Activated gamma-delta T cell (primary cell): ENCODE measurements around the gene CDK1.
"Not testable (repeated sequence)": the region's sequence is repeated elsewhere in the genome, so short reads cannot be mapped to it uniquely, and the experiment has no call there.

Experiments
- DNase-seq: peaks from one replicate; lab custom pipeline; 2025; lab: John Stamatoyannopoulos, UW

CDK1 gene

DNA sequence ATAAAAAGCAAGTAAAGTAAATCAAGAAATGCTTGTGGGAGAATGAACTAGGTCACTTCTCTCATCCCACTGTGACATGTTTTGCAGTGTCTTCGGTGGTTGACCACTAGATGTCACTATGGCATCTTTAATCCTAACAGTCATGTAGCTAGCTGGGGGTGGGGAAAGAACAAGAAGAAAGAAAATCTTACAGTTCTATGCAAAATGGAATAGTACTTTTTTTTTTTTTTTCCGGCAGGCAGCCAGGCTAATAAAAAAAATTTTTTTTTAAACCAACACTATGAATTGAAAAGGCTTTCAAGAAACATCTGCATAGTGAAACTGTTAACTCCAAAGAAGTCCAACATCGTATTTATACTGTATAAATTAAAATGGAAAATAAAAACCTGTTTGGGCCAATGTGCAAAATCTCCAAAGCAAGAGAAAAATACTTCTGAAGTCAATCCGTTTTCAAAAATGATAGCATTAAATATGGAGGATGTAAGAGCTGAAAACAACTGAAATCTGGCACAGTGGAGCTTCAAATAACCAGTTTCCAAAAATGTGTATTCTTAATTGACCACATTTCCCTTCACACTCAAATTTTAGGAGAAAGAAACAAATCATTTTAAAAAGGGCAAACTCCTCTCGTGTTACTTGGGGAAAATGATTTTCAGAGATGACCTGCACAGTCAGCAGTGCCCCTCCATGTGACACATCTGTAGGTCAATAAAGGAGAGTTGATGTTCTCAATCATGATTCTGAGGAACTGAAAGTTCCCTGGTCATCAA lies 38.5 kb downstream of the CDK1 start:
- DNase-seq: no peak

DNA sequence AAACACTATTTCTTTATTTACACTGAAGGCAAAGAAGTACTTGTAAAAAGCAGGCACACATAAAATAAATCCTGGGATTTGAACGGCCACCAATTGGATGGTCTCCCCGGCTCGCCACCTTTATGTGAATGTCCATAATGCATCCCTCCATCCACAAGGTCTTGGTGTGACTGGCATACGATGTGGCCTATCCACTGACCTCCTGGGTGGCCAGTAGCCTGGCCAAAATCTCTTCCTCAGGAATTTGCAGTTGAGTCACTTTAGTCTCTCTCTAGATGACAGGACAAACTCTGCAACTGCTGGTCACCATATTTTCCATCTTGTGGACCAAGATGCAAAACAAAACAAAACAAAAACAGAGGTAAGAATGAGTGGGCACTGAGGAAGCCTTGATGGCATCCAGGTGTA lies 39.1 kb downstream of the CDK1 start:
- no peak for DNase-seq

DNA sequence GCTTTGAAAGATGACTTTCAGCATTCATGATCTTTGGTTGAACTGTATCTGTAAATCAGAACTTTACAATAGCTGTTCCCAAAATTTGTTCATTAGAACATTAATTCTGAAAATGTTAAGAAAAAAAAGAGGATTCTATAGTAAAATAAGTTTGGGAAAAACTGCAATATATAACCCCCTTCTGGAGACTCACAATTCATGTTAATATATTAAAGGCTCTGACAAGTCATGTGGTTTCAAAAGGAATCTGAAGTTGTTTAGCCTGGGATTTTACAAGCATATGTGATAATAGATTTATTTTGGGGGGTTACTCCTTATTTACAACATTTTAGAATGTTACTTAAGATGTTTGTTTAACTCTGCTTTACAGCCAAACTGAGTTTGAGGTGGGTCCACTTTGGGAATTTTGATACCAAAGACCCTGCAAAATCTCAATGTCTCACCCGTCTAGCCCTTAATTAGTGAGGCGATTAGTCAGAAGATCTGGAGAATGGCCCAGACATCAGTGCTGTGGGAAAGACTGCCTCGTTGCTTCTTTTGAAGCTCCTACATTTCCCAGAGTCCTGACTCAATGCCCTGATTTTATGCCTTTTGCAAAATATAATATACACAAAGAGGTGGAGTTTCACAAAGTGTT lies 40.0 kb downstream of the CDK1 start:
- DNase-seq: no peak

DNA sequence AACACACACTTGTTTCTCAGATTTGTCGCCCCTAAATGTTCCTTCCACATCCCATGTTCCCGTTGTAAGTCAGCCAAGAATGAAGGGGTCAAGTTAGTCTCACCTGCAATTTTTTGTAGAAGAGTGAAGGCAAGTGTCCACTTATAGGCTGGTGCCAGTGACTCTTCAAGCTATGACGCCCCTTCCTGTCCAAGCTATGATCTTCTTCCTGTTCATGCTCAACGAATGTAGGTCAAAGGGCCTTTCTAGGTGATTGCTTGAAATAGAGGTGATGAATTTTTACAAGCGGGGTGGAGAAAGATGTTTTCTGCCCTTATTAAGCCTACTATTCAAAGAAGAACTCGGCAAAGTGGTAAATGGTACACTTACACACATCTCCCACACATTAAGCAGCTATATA lies 41.0 kb downstream of the CDK1 start:
- DNase-seq: no peak

DNA sequence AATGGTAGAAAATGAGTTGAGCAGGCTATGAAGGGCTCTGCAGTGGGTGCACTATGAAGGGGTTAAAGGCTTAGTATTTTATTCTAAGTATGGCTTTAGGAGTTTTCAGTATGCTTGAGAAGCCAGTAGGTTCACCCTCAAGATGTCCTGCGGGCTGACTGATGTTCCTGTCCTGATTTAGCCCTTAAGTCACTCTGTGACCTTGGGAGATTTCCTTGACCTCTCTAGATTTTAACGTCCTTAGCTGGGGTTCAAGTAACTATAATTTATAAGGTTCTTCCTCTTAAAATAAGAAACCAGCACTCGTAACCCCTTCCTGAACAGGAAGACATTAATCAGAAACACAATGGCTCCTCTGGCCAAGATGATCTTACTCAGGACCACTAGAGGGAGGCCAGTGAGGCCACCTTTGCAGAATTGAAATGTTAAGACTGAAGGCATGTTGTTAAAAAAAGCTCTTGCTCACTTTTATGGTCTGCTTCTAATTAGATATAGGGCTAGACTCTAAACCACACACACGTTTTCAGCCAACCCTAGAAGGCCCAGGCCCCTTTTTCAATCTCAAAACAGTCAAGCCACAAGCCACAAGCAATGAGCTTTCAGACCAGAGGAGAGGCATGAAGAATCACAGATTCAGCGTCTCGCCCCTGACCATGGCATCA lies 41.9 kb downstream of the CDK1 start:
- no peak for DNase-seq

DNA sequence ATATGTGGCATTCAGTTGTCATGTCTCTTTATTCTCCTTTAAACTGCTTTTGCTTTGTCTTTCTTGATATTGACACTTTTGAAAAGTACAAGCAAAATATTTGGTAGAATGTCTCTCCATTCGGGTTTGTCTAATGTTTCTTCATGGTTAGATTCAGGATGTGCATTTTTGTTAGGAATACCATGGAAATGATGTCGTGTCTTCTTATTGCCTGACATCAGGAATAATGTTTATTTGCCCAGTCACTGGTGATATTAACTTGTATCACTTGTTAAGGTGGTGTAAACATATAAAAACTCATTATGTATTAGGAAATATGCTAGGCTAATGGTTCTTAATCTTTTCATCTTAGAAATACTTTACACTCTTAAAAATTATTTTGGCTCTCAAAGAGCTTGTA lies 43.4 kb downstream of the CDK1 start:
- no peak for DNase-seq

DNA sequence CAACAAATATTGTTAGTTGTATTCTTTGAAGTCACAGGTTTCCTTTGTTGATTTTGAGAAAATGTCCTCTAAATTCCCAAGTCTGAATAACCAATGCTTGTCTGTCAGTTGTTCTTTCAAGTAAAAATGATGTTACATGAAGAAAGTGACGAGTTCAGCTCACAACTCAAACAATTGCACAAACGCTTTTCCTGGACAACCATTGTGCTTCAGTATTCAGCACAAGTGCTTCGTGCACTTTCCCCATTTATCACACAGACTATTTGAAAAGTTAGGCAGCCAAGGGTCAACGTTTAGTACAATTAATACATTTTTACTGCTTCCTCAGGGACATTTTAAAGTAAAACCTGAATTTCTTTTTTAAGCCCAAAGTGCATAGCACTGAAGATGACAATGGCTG lies 44.5 kb downstream of the CDK1 start:
- no peak for DNase-seq

DNA sequence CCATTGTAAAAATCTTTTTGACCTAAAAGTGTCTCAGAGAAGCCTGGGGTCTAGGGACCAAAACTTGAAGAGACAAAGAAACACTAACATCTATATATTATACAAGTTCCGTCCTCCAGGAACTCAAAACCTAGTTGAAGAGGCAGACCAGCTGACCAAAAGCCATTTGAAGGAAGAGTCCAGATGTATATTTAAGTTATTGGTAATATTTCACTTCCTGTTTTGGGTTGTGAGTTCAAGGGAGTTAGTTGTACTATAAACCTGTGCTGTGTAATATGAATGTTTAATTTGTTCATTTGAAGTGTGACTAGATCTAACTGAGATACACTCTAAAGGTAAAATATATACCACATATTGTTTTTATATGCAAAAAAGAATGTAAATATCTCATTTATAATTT lies 45.0 kb downstream of the CDK1 start:
- no peak for DNase-seq

DNA sequence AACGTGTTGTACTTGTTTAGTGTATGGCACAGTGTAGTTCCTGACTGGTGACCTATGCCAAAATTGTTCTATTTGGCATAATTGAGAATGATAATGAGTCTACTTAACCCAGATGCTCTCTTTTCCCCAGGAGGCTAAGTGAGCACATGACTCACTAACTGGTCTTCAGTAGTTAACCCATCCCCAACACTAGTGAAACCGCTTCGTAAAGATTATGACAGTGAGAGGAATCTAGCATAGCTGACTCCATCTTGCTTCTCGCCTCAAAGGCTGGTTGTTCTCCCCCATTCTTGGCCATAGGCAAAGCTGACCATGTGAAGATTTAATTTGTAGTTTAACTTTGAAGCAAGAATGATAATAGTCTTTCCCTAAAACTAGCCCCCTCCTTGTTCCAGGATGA lies 47.2 kb downstream of the CDK1 start:
- DNase-seq: no peak

DNA sequence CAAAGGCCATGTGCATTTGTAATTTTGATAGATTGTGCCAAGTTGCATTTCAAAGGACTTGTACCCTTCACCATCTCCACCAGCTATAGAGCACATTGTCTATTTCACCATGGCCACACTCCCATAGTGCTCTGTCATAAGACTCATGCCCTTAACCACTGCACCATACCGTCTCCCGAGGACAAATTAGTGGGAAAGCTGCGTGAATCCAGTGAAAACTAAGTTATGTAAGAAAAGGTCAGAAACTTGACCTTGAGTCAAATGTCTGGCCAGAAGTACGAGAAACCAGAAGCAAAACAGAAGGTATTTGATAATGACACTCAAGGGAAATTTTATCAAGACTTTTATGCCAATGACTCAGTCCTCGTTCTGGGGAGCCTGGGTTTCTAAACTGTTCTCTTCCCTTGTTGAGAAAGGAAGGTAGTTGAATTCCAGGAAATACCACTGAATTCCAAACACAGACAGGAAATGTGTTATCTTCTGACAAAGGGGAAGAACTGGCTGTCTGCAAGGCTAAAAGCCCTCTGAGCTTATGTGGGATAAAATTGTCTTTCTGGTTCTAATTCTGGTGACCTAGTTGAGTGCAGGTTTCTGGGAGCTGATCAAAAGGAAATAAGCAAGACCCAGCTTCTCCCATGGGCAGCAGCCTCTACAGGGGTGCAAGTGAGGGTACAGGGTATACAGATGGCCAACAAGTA lies 49.7 kb downstream of the CDK1 start:
- no peak for DNase-seq

DNA sequence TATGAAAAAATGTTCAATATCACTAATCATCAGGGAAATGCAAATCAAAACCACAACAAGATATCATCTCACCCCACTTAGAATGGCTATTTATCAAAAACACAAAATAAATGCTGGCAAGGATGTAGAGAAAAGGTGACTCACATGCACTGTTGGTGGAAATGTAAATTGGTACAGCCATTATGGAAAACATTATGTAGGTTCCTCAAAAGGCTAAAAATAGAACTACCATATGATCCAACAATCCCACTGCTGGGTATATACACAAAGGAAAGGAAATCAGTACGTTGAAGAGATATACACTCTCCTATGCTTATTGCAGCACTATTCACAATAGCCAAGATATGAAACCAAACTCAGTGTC lies 50.2 kb downstream of the CDK1 start:
- no peak for DNase-seq

DNA sequence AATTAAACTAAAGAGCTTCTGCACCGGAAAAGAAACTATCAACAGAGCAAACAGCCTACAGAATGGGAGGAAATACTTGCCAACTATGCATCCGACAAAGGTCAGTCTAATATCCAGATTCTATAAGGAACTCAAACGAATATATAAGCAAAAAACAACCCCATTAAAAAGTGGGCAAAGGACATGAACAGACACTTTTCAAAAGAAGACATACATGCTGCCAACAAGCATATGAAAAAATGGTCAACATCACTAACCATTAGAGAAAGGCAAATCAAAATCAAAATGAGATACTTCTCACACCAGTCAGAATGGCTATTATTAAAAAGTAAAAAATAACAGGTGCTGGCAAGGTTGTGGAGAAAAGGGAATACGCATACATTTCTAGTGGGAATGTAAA lies 53.9 kb downstream of the CDK1 start:
- DNase-seq: not testable (repeated sequence)

DNA sequence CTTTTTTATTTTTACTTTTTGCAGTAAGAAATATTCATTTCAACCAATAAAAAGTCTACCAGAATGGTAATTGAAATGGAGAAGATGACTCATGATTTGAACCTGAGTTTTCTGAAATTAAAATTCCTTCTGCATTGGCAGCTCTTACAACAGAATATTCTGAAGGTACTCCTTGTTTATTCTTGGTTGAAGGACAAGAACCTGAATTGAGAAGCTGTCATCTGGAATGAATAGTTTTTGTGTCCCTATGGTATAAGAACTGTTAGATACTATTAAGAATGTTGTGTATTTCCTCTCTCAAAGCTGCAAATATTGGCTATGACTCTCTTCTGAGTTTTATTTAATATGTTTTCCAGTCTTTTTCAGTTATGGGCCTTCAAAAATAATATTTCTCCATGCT lies 56.1 kb downstream of the CDK1 start:
- no peak for DNase-seq

DNA sequence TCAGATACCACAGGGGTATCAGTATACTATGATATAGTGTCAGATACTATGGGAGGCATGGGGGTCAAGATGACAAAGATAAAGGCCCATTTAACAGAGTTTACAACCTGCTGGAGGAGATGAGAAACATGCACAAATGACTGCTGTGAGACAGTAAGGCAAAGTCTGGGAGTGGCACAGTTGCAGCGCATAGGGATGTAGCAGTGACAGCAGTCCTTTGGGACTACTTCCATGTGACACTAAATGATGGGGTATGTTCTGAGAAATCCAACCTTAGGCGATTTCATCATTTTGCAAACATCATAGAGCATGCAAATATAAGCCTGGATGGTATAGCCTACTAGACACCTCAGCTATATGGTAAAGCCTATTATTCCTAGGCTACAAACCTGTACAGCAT lies 56.8 kb downstream of the CDK1 start:
- DNase-seq: no peak

DNA sequence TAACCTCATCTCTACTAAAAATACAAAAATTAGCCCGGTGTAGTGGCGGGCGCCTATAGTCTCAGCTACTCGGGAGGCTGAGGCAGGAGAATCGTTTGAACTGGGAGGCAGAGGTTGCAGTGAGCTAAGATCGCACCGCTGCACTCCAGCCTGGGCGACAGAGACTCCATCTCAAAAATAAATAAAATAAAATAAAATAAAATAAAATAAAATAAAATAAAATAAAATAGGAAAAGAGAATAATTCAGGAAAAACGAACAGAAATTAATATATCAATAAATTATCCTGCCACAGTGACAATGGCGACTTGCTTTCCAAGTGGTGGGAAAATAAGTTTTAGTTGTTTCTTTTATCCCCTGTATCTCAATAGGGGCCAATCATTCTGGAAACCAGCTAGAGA lies 62.9 kb downstream of the CDK1 start:
- DNase-seq: not testable (repeated sequence)

DNA sequence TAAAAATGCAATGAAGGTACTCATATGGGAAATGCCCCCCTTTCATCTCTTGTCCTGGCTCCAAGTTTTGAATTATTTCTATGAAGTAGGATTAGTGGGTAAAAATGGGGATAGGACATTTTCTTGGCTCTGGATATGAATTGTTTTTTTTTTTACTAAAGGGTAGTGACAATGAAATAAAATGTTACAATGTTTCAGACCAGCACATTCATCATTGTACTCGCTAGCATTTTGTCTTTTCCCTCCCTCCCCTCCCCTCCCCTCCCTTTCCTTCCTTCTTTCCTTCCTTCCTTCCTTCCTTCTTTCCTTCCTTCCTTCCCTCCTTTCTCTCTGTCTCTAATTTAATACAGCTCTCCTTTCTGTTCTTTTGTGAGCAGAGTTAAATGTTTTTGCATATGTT lies 64.4 kb downstream of the CDK1 start:
- no peak for DNase-seq
